Measurements from ENCODE around the gene CCL17. TPM values are rescaled to one million over a fixed set of nuclear protein-coding genes. Genes with fewer than 3 reads are reported as not detected.
"Not testable (repeated sequence)": the region's sequence is repeated elsewhere in the genome, so short reads cannot be mapped to it uniquely, and the experiment has no call there.

CCL17 gene
- total RNA-seq: 0.49 TPM

DNA sequence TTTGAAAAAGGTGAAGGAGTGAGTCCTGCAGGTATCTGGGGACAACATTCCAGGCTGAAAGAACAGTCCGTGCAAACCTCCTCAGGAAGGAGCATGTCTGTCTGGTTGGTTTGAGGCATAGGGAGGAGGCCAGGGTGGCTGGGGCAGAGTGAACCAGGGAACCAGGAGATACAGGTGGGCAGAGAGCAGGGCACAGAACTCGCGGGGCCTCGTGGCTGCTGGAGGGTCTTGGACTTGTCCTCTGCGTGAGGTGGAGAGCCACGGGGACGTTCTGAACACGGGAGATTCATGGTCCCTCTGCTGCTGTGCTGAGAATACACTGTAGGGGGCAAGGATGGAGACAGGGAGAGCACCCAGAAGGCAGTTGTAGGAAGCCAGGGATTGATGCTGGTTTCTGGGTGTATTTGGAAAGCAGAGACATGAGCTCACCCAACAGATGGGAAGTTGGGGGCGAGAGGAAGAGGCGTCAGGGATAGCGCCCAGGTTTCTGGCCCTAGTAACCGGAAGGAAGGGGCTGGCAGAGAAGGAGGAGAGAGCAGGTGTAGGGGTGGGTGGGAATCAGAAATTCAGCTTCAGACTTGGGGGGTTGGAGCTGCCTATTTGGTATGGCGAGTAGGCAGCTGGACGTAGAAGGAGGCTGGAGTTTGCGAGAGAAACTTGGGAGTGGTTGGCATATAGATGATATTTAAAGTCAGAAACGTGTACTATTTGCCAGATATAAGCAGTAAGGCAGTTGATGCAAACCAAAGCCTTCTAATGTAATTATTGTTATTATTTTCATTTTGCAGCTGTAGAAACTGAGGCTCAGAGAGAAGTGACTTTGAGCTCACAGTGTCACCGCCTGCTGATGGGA lies at the start of gene CCL17:
CCL17 (plus strand) TSS at position 803 of the 853 bp plus-strand sequence. CDS start 9,166 bp downstream, outside the sequence.
- DNase-seq: no peak

DNA sequence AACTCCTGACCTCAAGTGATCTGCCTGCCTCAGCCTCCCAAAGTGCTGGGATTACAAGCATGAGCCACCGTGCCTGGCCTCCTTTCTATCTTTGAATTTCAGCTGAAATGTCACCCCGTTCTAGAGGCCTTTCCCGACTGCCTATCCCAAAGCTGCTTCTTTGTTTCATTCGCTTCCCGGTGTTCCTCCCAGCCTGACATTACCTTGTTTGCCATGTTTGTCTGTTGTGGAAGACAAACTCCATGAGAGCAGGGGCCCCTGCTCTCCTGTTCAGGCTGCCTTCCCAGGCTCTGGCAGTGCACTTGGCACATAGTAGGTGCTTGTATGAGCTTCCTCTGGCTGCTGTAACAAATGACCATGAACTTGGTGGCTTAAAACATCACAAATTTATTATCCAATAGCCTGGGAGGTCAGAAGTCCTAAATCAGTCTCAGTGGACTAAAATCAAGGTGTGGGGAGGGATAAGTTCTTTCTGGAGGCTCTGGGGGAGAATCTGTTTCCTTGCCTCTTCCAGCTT lies 48.6 kb upstream of the CCL17 start:
- no peak for DNase-seq

DNA sequence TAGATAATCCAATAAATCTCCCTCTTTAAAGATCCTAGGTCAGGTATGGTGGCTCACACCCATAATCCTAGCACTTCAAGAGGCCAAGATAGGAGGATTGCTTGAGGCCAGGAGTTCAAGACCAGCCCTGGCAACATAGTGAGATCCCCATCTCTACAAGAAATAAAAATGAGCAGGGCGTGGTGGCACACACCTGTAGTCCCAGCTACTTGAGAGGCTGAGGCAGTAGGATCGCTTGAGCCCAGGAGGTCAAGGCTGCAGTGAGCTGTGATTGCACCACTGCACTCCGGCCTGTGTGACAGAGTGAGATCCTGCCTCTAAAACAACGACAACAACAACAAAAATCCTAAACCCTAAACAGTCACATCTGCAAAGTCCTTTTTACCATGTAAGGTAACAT lies 48.0 kb upstream of the CCL17 start:
- DNase-seq: no peak

DNA sequence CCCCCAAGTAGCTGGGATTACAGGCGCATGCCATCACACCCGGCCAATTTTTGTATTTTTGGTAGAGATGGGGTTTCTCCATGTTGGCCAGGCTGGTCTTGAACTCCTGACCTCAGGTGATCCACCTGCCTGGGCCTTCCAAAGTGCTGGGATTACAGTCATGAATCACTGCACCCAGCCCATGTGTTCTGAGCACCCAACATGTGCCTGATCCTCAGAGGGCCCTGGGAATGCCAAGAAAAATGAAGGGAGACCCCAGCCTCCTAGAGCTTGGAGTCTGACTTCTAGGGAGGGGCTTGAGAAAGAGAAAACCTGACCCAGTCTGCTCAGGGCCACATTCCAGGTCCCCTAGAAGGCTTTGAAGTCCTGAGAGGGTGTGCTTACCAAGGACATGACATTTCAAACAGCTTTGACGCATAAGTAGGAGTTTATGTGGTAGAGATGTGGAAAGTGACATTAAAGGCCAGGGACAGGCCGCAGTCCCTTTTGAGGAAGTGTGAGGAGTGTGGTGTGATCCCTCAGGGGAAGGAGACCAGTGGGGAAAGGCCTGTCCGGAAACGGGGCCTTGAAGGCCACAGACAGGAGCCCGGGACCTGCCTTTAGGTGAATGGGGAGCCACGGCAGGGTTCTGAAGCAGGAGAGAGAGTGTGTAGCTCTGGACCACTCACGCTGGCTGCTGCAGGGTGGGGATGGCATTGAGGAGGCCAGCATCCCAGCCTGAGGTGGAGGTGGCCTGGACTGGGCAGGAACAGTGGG lies 47.1 kb upstream of the CCL17 start:
- DNase-seq: no peak

DNA sequence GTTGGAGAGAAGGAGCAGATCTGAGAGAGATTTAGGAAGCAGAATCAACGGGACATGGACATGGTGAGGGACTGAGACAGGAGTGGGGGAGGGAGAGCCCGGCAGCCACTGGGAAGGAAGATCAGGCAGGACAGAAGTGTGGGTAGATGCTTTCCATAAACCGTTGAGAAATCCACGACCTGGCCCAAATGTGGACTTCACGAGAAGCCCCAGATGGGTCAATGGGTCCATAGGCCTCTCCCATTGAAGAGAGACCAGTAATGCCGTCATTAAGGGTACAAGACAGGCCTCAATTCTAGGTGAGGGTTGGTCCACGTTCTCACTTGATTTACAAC lies 46.5 kb upstream of the CCL17 start:
- no peak for DNase-seq

DNA sequence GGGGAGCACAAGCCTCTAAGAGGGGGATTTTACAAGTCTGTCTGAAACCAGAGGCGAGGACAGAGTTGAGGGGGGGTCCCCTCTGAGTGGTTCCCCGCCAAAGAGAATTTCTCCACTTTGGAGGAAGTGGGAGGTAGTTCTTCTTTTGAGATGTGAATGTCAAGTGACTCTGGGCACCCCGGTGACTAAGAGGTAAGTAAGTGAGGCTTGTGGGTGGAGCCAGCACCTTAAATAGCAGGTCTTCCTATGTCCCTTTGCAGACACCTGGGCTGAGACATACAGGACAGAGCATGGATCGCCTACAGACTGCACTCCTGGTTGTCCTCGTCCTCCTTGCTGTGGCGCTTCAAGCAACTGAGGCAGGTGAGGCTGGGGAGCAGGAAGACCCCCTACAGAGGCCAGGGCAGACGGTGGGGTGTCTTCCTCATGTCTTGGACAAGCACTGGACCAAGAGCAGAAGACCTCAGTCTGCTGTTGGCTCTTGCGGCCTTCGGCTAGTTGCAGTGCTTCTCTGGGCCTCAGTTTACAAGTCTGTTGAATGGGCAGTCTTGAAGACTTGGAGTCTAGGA lies 46.0 kb upstream of the CCL17 start, which contains the start of gene CCL22:
CCL22 (plus strand) TSS at position 257 of the 569 bp plus-strand sequence; CDS start at position 291, 34 bp downstream.
- no peak for DNase-seq

DNA sequence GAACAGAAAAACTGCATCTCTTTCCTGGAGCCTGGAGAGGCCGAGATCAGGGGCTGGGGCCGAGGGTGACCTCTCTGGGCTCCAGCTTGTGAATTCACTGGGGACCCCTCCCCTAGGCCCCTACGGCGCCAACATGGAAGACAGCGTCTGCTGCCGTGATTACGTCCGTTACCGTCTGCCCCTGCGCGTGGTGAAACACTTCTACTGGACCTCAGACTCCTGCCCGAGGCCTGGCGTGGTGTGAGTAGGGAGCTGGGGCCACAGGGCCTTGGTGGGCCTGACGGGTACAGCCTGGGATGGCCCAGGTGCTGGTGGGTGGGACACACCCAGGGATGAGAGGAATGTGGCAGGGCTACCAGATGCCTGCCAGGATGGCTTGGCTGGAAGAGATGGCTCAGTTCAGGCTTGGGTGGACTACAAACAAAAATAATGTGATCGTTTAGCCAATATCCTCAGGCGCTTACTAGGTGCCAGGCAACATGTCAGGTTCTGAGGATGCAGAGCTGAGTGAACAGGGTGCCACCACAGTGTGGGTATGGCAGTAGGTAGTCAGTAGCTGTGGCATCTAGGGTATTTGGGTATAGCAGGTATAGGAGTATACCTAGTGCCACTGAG lies 44.1 kb upstream of the CCL17 start:
- DNase-seq: no peak

DNA sequence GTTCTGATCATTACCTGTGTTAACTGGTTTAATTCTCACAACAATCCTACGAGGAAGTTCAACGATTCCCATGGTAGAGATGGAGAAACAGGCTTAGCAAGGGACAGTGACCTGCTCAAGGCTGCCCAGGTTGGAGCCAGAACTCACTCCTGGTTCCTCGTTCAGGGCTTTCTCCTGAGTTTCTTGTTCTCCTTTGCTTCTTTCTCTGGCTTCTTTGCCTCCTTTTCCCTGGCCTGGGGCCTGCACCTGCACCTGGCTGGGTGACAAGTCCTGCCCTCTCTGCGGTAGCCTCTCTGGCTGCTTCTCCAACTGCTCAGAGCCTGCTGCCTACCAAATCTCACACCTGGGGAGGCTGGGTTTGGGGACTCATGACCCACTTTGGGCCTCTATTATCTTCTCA lies 43.2 kb upstream of the CCL17 start:
- DNase-seq: no peak

DNA sequence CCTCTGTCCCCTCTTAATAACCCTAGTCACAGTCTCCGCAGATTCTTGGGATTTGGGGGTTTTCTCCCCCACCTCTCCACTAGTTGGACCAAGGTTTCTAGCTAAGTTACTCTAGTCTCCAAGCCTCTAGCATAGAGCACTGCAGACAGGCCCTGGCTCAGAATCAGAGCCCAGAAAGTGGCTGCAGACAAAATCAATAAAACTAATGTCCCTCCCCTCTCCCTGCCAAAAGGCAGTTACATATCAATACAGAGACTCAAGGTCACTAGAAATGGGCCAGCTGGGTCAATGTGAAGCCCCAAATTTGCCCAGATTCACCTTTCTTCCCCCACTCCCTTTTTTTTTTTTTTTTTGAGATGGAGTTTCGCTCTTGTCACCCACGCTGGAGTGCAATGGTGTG lies 40.4 kb upstream of the CCL17 start:
- DNase-seq: no peak

DNA sequence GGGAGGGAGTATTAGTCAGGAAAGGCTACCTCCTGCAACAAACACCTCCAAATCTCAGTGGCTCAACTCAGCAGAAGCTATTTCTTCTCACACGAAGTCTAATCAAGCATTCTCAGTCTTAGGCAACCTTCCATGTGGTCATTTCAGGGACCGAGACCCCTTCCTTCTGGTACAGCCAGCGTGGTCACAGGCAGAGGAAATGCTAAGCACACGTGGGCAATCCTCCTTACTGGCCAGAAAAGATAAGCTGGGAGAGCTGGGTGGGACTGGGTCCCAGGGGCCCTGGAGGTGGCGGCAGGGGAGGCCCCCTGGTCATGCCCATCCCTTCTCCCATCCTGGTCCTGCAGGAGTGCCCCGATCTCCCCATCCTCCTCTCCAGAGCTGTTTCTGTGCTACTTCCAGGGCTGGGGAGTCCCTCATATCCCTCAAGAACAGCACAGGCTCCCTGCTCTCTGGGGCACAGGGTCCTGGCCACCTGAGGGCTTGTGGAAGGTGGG lies 38.0 kb upstream of the CCL17 start:
- no peak for DNase-seq

DNA sequence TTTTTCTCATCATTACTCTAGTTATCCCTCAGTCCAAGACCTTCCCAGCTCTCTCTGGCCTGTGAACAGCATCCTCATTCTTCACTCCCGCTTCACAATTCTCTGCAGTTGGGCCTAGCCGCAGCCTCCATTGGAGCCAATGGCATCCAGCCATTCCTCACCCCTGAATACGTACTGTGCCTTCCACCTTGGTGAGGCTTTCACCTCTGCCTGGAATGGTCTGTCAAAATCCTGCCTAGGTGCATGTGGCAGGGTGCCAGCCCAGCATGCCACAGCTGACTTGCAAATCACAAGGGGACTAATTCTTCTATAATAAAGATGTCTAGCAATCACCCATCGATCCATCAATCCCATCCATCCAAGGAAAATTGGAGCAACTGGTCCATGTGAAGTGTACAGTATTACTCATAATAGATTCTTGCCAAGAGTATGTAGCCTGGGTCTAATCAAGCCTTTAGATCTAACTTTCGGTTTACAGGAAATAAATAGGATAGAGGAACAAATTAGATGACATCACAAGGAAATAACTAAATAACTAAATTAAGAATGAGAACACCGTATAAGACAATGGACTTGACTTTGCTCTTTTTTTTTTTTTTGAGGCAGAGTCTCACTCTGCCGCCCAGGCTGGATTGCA lies 37.3 kb upstream of the CCL17 start:
- no peak for DNase-seq

DNA sequence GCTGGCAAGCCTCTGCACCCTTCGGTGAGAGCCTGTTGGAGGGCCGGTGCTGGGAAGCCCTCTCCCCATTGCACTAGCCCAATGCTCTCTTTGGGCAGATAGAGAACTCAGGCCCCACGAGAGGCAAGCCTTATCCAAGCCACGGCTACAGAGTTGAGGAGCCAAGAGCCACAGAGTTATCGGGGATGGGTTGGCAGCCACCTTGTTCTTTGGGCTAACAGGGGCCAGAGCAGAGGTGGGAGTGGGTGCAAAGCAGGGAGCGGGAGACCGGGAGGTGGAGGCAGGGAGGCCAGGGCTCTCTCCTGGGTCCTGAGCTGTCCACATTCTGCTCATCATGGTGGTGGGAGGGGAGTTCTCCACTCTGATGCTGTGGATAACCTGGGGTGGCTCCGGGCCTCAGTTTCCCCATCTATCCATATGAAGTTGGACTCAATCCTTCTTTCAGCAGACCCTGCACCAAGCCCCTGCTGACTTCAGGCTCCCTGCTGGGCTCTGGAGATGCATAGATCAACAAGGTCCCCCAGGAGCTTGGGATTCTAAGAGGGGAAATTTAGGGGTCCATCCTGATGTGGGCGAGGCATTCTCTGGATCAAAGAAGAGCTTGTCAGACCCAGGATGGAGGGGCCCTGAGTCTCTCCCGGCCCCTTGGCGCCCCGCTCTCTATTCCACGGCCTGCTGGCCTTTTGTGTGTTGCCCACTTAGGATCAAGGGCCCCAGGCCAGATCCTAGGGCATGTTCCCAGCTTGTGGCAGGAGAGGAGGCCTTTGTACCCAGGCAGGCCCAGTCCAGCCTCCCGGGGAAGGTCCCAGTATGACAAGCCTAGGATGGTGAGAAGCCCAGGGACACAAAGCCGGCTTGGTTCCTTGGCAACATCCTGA lies 32.8 kb upstream of the CCL17 start:
- peak; percentile 19 for DNase-seq

DNA sequence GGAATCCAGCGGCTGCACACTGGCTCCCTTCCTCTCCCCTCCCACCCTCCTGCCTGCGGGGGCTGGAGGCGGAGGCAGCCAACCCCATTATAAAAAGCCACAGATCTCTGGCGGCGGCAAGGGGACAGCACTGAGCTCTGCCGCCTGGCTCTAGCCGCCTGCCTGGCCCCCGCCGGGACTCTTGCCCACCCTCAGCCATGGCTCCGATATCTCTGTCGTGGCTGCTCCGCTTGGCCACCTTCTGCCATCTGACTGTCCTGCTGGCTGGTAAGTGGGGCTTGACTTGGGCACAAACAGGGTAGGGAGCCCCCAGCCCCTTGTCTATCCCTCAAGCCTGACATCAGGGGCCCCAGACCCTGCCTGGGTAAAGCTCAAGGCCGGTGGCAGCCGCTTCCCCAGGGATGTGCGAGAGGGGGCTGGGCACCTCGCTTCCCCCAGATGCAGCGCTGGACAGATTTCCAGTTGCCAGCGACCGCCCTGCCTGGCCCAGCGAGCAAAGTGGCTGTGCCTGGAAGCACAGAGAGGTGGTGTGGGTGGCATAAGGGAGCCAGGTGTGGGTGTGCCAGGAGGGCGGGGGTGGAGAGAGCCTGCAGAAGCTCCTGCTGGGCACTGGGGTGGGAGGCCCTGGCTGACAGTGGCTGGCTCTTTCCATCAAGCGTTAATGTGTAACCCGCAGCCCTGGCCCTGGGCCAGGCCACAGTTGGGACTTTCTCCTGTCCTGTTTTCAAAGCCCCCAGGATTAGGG lies 32.0 kb upstream of the CCL17 start, which contains the start of gene CX3CL1:
CX3CL1 (plus strand) TSS at position 119 of the 745 bp plus-strand sequence; CDS start at position 198, 79 bp downstream.
- DNase-seq: no peak

DNA sequence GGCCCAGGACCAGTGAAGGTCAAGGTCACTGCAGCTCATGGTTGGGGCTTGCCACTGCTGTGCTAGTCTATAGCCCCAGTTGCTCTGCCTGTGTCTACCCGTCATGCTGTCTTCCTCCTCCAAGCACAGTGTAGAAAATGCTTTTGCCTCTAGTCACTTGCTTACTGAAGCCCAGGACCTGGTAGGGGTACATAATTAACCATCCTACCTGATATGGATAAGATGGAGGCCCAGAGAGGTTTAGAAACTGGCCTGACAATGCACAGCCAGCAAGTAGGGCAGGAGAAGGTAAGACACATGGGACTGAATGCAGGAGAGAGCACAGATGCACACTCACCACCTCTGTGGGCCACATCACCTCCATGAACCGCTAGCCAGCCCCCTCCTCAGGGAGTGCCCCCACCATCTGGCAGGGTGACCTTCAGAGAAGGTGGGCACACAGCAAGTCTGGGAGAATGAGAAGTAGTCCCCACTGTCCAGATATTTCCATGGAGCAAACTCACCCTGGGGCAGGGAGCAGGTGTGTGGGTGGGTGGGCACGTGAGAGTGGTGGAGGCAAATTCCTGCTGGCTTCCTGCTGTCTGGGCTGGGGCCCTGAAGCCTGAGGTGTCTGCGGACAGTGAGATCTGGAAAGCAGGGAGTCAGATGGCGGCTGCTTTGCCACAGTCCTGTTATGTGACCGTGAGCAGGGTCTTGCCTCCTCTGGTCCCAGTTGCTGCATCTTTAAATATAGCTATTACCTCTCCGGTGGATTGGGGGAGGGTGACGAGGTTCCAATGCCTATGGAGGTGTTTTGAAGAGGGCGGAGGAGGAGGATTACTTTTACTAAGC lies 31.2 kb upstream of the CCL17 start:
- no peak for DNase-seq

DNA sequence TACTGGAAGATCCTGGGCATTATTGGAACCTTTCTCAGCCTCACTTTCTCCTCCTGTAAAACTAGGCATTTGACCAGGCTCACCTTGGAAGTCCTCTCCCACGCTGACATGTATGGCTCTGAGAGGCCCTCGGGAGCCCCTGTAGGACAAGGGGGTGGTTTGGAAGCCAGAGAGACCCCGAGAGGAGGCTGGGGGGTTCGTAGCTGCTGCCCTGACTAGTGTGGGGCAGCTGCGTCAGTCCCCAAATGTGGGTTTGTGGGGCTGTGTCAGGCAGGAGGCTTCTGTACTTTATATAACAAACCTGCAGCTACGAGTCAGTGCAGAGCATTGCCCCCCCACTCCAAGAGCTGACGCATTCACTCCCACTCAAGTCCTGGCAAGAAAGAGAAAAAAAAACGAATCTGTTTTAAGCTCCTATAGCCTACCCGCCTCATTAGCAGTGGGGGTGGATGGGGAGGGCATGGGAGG lies 30.5 kb upstream of the CCL17 start:
- DNase-seq: no peak

DNA sequence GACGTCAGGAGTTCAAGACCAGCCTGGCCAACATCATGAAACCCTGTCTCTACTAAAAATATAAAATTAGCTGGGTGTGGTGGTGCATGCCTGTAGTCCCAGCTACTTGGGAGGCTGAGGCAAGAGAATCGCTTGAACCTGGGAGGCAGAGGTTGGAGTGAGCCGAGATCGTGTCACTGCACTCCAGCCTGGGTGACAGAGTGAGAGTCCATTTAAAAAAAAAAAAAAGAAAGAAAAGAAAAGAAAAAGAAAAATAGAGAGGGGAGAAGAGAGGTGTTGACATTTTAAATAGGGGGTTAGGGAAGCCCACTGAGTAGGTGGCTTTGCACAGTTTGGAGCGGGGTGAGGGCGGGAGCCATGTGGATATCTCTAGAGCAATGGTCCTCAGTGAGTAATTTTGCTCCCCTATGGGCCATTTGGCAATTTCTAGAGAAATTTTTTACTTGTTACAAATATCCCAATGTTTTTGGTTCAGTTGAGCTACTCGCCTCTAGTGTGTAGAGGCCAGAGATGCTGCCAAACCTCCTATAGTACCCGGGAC lies 29.6 kb upstream of the CCL17 start:
- DNase-seq: not testable (repeated sequence)

DNA sequence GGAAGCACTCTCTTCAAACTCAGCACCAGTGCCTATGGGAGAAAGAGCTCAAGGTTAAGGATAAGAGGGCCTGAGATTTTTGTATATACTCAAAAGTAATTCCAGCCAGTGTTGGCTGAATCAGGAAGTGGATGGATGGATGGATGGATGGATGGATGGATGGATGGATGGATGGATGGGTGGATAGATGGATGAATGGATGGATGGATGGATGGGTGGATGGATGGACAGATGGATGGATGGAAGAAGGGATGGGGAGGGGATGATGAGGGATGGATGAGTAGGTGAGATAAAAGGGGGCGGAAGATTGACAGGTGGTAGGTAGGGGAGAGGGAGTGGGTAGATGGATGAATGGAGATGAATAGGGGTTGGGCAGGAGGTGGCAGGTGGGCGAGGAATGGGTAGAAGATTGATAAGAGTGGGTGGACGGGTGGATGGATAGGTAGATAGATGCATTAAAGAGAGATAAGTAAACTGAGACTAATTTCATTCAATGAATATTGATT lies 28.2 kb upstream of the CCL17 start:
- no peak for DNase-seq

All from skin of body (tissue), 2 donors.